ENCODE measurements around the gene SDC3.
A peak's percentile ranks its signal among the peaks of the same experiment; 100 is the strongest.

SDC3 gene, protein sequence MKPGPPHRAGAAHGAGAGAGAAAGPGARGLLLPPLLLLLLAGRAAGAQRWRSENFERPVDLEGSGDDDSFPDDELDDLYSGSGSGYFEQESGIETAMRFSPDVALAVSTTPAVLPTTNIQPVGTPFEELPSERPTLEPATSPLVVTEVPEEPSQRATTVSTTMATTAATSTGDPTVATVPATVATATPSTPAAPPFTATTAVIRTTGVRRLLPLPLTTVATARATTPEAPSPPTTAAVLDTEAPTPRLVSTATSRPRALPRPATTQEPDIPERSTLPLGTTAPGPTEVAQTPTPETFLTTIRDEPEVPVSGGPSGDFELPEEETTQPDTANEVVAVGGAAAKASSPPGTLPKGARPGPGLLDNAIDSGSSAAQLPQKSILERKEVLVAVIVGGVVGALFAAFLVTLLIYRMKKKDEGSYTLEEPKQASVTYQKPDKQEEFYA

DNA sequence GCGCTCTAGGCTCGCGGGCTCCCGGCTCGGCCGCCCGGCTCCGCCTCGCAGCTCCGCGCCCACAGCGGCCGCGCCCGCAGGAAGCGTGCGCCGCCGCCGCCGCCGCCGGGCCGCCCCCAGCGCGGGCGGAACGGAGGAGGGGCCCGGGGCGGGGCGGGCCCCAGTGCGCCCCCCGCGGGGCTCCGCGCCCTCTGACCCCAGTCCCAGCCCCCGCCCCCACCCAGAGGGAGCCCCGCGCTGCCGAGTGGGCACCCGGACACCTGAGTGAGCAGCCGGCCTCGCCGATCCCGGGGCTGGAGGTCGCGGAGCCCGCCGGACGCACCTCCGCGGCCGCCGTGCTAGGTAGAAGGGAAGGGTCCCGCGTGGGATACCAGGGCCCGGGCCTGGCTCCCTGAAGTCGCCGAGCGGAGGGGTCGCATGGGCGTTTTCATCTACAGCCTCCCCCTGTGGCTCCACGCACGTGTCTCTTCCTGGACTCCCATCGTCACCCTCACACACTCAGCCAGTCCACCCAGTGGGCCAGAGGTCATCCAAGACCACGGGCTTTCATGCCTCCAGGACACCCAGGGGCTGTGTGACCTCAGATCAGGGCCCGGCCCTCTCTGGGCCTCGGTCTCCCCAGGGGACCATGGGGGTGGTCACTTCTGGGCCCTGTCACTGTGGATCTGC is at the start of gene SDC3:
SDC3 (minus strand) TSS at position 63 of the 669 bp plus-strand sequence. CDS start 172 bp downstream, outside the sequence.
- H3K4me3 ChIP-seq (ENCODE audit: control insufficient read depth, low read depth, low read length), result peak within 1 kb of the TSS; percentile 51
- TF ChIP-seq CTCF (conservative IDR thresholded peaks at IDR 0.05; ENCODE audit: control insufficient read depth, insufficient read depth, low read depth, low read length), result no peak
- DNase-seq (ENCODE audit: low read depth), result no peak

DNA sequence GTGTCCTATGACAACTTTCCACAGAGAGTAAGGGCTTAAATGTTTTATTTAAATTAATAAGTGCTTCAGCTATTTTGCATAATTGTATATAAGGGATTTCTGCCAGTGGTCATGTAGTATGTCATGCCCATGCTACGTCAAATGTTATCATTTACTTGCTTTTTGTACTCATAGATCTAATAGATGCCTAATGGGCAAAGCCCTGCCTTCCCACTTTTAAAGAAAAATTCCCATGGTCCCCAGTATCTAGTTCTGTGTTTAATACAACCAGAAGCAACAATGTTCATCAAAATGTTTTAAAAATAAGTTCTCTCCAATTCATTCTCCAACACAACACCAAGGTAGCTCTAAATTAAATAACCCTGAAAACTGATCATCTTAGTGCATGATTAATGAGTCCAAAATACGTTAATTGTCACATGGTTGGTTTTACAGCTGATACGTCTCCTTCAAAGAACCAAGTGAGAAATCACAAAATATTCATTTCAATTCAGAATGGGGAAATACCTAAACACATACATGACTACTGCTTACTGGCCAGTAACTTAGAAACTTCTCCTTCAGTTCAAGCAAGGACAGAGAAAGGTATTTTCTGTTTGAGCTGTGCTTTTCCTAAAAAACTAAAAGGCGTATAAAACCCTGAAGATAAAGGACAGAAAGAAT is 49.1 kb upstream of the SDC3 start:
- H3K4me3 ChIP-seq (ENCODE audit: control insufficient read depth, low read depth, low read length), result no peak overlapping the region
- no peak for TF ChIP-seq CTCF (conservative IDR thresholded peaks at IDR 0.05; ENCODE audit: control insufficient read depth, insufficient read depth, low read depth, low read length)
- DNase-seq (ENCODE audit: low read depth), result no peak

- DNase-seq (ENCODE audit: low read depth), result peak; percentile 19
- TF ChIP-seq CTCF (conservative IDR thresholded peaks at IDR 0.05; ENCODE audit: control insufficient read depth, insufficient read depth, low read depth, low read length), result no peak
- H3K4me3 ChIP-seq (ENCODE audit: control insufficient read depth, low read depth, low read length), result no peak overlapping the region
Measured at GRCh38 chr1:30955448-30956015, 47.0 kb upstream of the SDC3 start.

DNA sequence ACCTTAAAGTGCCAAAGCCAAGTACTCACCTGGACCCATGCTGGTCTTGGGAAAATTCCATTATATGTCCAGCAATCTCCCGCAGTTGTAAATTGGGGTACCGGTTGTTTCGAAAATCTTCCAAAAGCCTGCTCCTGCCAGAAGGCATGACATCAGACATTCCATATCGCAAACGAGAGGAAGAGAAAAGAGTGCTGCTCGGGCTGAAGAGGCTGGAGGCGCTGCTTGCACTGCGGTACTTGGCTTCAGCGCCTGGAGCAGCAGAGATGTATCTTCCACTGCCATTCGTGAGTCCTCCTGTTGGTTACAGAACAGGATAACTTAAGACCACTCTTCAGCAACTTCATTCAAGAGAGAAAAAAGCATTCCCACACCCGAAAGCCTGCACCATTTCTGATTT is 45.1 kb upstream of the SDC3 start:
- DNase-seq (ENCODE audit: low read depth), result no peak
- no peak for TF ChIP-seq CTCF (conservative IDR thresholded peaks at IDR 0.05; ENCODE audit: control insufficient read depth, insufficient read depth, low read depth, low read length)

GRCh38 chr1:30952098-30952497 is 43.5 kb upstream of the SDC3 start:
- no peak overlapping the region for H3K4me3 ChIP-seq (ENCODE audit: control insufficient read depth, low read depth, low read length)
- no peak for TF ChIP-seq CTCF (conservative IDR thresholded peaks at IDR 0.05; ENCODE audit: control insufficient read depth, insufficient read depth, low read depth, low read length)
- DNase-seq (ENCODE audit: low read depth), result no peak

More for the DNA sequence above, 45.1 kb upstream of the SDC3 start:
- no peak overlapping the region for H3K4me3 ChIP-seq (ENCODE audit: control insufficient read depth, low read depth, low read length)

DNA sequence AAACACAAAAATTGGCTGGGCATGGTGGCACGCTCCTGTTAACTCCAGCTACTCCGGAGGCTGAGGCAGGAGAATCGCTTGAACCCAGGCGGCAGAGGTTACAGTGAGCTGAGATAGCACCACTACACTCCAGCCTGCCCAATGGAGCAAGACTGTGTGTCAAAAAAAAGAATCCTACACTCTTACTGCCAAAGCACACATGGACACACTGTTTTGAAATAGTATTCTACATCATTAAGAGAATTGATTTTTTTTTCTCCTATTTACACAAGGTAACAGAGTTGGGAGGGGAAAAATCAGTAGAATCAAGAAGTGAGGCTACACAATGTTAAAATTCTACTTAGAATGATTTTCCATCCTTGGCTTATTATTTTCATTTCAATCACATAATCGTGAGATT is 42.1 kb upstream of the SDC3 start:
- H3K4me3 ChIP-seq (ENCODE audit: control insufficient read depth, low read depth, low read length), result no peak overlapping the region
- no peak for TF ChIP-seq CTCF (conservative IDR thresholded peaks at IDR 0.05; ENCODE audit: control insufficient read depth, insufficient read depth, low read depth, low read length)
- no peak for DNase-seq (ENCODE audit: low read depth)
